Body of pancreas (tissue), 4 donors: ENCODE measurements around the gene NATD1.

Source experiments
- POLR2A ChIP-seq, 3 donors: fragments of 450-650 bp; IDR thresholded peaks; one replicate each; pipeline ENCODE4 v1.6.1; 2016; ENCODE audit warnings: antibody characterized with exemption in 3 of 3, mild to moderate bottlenecking in 2 of 3
- TF ChIP-seq, protein P1 (sequence below), 7 experiments: fragments of 450-650 bp in 4 of 7; fragments of 200-600 bp in 3 of 7; sonication (generic) in 3 of 7; IDR thresholded peaks; one replicate each; pipeline ENCODE4 v1.5.1; 2016 to 2019; ENCODE audit warnings: antibody characterized with exemption in 7 of 7

GRCh38 chr17:21202512-21202911, 50.7 kb downstream of the NATD1 start:
- TF ChIP-seq, protein P1, sequence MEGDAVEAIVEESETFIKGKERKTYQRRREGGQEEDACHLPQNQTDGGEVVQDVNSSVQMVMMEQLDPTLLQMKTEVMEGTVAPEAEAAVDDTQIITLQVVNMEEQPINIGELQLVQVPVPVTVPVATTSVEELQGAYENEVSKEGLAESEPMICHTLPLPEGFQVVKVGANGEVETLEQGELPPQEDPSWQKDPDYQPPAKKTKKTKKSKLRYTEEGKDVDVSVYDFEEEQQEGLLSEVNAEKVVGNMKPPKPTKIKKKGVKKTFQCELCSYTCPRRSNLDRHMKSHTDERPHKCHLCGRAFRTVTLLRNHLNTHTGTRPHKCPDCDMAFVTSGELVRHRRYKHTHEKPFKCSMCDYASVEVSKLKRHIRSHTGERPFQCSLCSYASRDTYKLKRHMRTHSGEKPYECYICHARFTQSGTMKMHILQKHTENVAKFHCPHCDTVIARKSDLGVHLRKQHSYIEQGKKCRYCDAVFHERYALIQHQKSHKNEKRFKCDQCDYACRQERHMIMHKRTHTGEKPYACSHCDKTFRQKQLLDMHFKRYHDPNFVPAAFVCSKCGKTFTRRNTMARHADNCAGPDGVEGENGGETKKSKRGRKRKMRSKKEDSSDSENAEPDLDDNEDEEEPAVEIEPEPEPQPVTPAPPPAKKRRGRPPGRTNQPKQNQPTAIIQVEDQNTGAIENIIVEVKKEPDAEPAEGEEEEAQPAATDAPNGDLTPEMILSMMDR (IDR thresholded peaks at IDR 0.05) = no peak
- TF ChIP-seq POLR2A (IDR thresholded peaks at IDR 0.05) = no peak
